Esophagus muscularis mucosa (tissue), 4 donors: ENCODE data around the gene HS2ST1. TPM values are rescaled to one million over a fixed set of nuclear protein-coding genes. Genes with fewer than 3 reads are reported as not detected.
"Not testable (repeated sequence)": the region's sequence is repeated elsewhere in the genome, so short reads cannot be mapped to it uniquely, and the experiment has no call there.

Experiments used
- DNase-seq: peaks from one replicate; pipeline ENCODE4 v3.0.0-alpha.2; 2017; ENCODE audit errors: extremely low spot score
- H3K27ac ChIP-seq, 4 donors: fragments of 200-600 bp; sonication (generic); replicated peaks in 1 of 4; 1 replicate in 3 of 4; 2 replicates in 1 of 4; pipeline ENCODE4 v1.5.1; 2016 to 2019; ENCODE audit warnings: mild to moderate bottlenecking in 1 of 4
- H3K27me3 ChIP-seq, 4 donors: fragments of 200-600 bp; sonication (generic); one replicate each; pipeline versions ENCODE4 v1.5.1 to v1.6.0; 2016 to 2019
- H3K36me3 ChIP-seq, 4 donors: fragments of 200-600 bp; sonication (generic); one replicate each; pipeline ENCODE4 v1.5.1; 2016 to 2019
- H3K4me1 ChIP-seq, 4 donors: fragments of 200-600 bp; sonication (generic); one replicate each; pipeline ENCODE4 v1.5.1; 2016 to 2019
- H3K4me3 ChIP-seq, 4 donors: fragments of 200-600 bp; sonication (generic); 1 replicate in 2 of 4; 2 replicates in 2 of 4; pipeline ENCODE4 v1.5.1; 2016 to 2019; ENCODE audit warnings: mild to moderate bottlenecking in 4 of 4, moderate library complexity in 1 of 4
- H3K9me3 ChIP-seq, 4 donors: fragments of 200-600 bp; sonication (generic); 1 replicate in 3 of 4; 2 replicates in 1 of 4; pipeline ENCODE4 v1.5.1; 2016 to 2019
- EP300 ChIP-seq: sonication (generic); formaldehyde crosslinking; IDR thresholded peaks from one replicate; pipeline ENCODE4 v1.6.1; 2017; ENCODE audit warnings: antibody characterized with exemption
- POLR2A ChIP-seq: fragments of 450-650 bp; IDR thresholded peaks from one replicate; pipeline ENCODE4 v1.6.1; 2017; ENCODE audit warnings: antibody characterized with exemption, moderate library complexity, mild to moderate bottlenecking, low read depth
- POLR2AphosphoS5 ChIP-seq, 2 donors: sonication (generic); formaldehyde crosslinking; IDR thresholded peaks; one replicate each; pipeline ENCODE4 v1.6.1; 2017; ENCODE audit warnings: antibody characterized with exemption in 2 of 2
- WGBS: methylation state at CpG from one replicate; pipeline ENCODE4 v1.1.5; 2018; 5-methylcytosine and 5-hydroxymethylcytosine counted together
- intact Hi-C: fragments of 100-400 bp; cut with DNase I; formaldehyde crosslinking; loops from one replicate; pipeline ENCODE4 v1.15.1; 2023
- total RNA-seq, 4 donors: library from RNA; depleted of rRNA; stranded (reverse); fragments of >200 nt; gene quantifications; one replicate each; pipeline versions ENCODE4 v1.1.0 to v1.2.1, GENCODE V29; 2016
- TF ChIP-seq, protein P1 (sequence below), 3 experiments: fragments of 200-600 bp in 2 of 3; fragments of 450-650 bp in 1 of 3; sonication (generic) in 2 of 3; IDR thresholded peaks; one replicate each; pipeline ENCODE4 v1.5.1; 2017 to 2019; ENCODE audit warnings: antibody characterized with exemption in 3 of 3, mild to moderate bottlenecking in 2 of 3, moderate library complexity in 1 of 3

Gene HS2ST1
- total RNA-seq, 4 donors from 2014 or later, result 8.5 to 11.6 (median 9.4) TPM

DNA sequence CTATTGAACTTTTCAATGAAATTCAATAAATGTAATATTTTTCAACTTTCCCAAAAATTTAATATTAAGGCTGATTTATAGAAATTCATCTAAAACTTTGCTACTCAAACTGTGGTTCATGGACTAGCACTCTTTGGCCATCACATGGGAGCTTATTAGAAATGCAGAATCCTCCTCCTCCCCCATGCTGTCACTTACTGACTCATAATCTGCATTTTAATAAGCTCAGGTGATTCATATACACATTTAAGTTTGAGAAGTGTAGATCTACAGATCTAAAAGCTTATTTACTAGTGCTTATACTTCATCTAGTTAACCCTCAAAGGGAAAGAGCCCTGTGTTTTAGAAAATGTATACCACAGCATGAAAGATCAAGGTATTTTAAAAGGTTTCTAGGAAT, 84.3 kb downstream of the HS2ST1 start:
- H3K27me3 ChIP-seq, result no peaks in the 10 kb centered on the region
- no peak for DNase-seq
- no peaks in the 10 kb centered on the region for H3K36me3 ChIP-seq
- no peaks in the 10 kb centered on the region for H3K4me1 ChIP-seq
- H3K27ac ChIP-seq, result no peak overlapping the region
- H3K9me3 ChIP-seq, result no peaks in the 10 kb centered on the region
- TF ChIP-seq, protein P1, sequence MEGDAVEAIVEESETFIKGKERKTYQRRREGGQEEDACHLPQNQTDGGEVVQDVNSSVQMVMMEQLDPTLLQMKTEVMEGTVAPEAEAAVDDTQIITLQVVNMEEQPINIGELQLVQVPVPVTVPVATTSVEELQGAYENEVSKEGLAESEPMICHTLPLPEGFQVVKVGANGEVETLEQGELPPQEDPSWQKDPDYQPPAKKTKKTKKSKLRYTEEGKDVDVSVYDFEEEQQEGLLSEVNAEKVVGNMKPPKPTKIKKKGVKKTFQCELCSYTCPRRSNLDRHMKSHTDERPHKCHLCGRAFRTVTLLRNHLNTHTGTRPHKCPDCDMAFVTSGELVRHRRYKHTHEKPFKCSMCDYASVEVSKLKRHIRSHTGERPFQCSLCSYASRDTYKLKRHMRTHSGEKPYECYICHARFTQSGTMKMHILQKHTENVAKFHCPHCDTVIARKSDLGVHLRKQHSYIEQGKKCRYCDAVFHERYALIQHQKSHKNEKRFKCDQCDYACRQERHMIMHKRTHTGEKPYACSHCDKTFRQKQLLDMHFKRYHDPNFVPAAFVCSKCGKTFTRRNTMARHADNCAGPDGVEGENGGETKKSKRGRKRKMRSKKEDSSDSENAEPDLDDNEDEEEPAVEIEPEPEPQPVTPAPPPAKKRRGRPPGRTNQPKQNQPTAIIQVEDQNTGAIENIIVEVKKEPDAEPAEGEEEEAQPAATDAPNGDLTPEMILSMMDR (IDR thresholded peaks at IDR 0.05), result no peak
- no peak for TF ChIP-seq POLR2A
- intact Hi-C loops, result no loop called here
- no peak overlapping the region for H3K4me3 ChIP-seq

DNA sequence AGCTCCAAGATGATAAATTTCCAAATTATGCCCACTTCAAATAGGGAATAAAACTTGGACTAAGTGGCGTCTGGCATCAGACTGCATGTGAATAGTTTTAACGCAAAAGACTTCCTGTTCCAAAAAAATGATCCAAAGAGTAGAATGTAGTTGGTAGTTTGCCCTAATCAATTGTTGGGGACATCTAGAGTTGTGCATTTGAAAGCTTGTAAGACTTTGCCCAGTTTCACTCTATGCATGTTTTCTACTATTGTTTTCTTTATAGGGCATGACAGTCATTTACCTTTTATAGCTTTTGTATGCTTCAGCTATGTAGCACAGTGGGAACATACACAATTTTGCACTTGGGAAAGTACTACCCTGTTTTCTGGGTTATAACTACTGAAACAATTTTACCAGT, 86.0 kb downstream of the HS2ST1 start:
- Histone ChIP-seq H3K4me3 (no peak overlapping the region), H3K9me3 (no peaks in the 10 kb centered on the region), H3K27ac (no peak overlapping the region), H3K36me3 (no peaks in the 10 kb centered on the region), H3K27me3 (no peaks in the 10 kb centered on the region), H3K4me1 (no peaks in the 10 kb centered on the region)
- TF ChIP-seq EP300 (no peak), POLR2A (no peak), POLR2AphosphoS5 (IDR thresholded peaks at IDR 0.05) (no peak)
- TF ChIP-seq, protein P1 (IDR thresholded peaks at IDR 0.05), result no peak
- 45% methylated on average over 2 of the region's 2 CpGs for WGBS
- no peak for DNase-seq
- intact Hi-C loops, result no loop called here

DNA sequence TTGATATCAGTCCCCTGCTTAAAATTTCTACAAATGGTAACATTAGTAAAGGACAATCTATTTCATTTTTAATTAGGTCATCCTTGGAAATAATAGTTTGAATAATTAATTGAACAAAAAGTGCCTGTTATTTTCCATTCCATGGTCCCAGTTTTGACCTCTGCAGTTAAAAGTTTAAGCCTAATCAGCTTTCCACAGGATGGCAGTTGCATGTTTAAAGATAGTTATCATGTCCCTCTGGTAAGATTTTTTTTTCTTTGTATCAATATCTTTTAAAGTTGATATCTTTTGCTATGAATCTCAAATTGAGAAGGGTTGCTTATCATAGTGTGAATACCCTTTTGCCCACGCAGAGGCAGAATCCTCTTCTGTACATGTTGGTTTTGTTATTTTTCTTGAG, 90.4 kb downstream of the HS2ST1 start:
- no peaks in the 10 kb centered on the region for H3K27me3 ChIP-seq
- no peak for DNase-seq
- H3K4me1 ChIP-seq, result no peaks in the 10 kb centered on the region
- TF ChIP-seq, protein P1 (IDR thresholded peaks at IDR 0.05), result no peak
- no peak for TF ChIP-seq POLR2A
- no peak for TF ChIP-seq POLR2AphosphoS5 (IDR thresholded peaks at IDR 0.05)
- no peak for TF ChIP-seq EP300
- no peaks in the 10 kb centered on the region for H3K36me3 ChIP-seq
- no peaks in the 10 kb centered on the region for H3K9me3 ChIP-seq
- H3K4me3 ChIP-seq, result no peak overlapping the region
- intact Hi-C loops, result no loop called here
- WGBS, result 95% methylated on average over 1 of the region's 1 CpG
- H3K27ac ChIP-seq, result no peak overlapping the region

DNA sequence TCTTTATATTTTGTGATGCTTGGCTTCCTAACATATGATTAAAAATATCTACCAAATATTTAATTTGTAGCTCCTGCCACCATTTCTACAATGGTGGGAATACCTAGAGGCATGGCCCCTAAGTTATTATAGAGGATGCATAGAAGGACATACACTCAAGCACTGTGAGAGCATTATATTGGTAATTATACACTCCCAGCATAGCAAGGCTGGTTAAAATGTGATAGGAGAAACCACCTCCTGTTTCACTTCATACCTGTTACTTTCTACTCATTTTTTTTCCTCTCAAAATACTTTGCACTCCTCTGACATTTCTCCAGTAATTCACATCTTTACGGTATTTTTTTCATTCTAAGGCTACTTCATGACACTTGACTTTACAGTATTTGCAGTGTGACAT, 92.9 kb downstream of the HS2ST1 start:
- intact Hi-C loops, result no loop called here
- no peaks in the 10 kb centered on the region for H3K27me3 ChIP-seq
- H3K9me3 ChIP-seq, result peaks cover 0 to 6% (median 0%) of the 10 kb centered on the region in 4 donors
- H3K27ac ChIP-seq, result no peak overlapping the region
- 95% methylated on average over 1 of the region's 1 CpG for WGBS
- H3K36me3 ChIP-seq, result no peaks in the 10 kb centered on the region
- TF ChIP-seq, protein P1 (IDR thresholded peaks at IDR 0.05), result no peak
- TF ChIP-seq POLR2AphosphoS5 (IDR thresholded peaks at IDR 0.05) (no peak), EP300 (no peak), POLR2A (no peak)
- no peaks in the 10 kb centered on the region for H3K4me1 ChIP-seq
- no peak overlapping the region for H3K4me3 ChIP-seq
- DNase-seq, result no peak

DNA sequence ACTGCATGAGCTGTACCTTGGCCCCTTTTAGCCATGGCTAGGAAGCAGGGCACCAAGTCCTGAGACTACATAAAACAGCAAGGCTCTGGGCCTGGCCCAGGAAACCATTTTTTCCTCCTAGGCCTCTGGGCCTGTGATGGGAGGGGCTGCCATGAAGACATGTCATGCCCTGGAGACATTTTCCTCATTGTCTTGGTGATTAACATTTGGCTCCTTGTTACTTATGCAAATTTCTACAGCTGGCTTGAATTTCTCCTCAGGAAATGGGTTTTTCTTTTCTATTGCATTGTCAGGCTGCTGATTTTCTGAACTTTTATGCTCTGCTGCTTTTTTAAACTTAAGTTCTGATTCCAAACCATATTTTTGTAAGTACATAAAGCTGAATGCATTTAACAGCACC, 99.0 kb downstream of the HS2ST1 start:
- H3K9me3 ChIP-seq, result peaks cover 0 to 15% (median 5%) of the 10 kb centered on the region in 4 donors
- H3K27me3 ChIP-seq, H3K27ac ChIP-seq, H3K36me3 ChIP-seq, DNase-seq, intact Hi-C loops, H3K4me1 ChIP-seq, H3K4me3 ChIP-seq: not testable (repeated sequence)
